ENCODE data around the gene SLIT3.

The SLIT3 gene

DNA sequence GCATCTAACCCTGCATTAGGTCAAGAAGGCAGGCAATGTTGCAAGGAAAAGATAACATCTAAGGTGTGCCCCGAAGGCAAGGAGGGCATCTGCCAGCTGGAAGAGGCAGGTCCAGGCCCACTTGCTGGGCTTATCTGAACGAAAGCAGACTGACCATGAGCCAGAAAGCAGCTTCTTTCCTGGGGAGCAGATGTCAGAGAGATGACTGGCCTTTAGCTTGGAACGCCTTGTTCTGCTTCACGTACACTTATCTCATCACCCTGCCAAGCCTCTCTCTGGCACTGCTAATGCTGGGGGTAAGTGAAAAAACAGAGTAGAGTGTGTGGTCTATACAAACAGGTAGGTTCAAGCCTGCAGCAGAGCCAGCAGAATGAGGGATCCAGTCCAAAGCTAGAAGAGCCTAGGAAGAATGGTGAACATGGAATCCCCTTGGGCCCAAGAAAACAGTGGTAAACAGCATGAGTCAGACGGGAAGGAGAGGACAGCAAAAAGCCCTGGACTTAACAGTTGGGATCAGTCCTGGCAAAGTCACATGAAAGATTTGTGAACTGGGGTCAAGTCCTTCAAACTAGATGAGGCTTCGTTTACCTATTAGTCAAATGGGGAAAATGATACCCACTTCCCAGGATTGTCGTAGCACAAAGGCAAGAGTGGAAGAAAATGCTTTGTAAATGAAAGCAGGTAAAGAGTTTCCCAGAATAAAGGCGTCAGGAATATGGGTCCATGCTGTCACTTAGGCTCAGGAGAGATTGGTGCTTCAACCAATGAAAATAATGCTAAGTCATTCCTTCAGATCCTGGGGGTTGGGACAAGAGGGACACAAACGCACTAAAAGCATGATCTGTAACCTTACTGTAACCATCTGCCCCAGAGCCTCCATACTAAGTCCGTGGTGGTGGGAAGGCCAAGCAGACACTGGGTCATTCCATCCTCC, 200.9 kb downstream of the SLIT3 start:
- no peak for TF ChIP-seq POLR2AphosphoS5 (IDR thresholded peaks at IDR 0.05; ENCODE audit: borderline replicate concordance, low read depth, low read length)
- no peak for TF ChIP-seq FOXP2 (optimal IDR thresholded peaks at IDR 0.05; ENCODE audit: control extremely low read depth, extremely low read length, insufficient read depth)
- Histone ChIP-seq H3K9me3 (ENCODE audit: low read depth, low read length) (no peaks in the 10 kb centered on the region), H3K27ac (no peak overlapping the region), H3K4me3 (no peak overlapping the region), H3K9ac (ENCODE audit: insufficient read length) (no peak overlapping the region), H3K36me3 (ENCODE audit: insufficient read depth, low read length) (no peaks in the 10 kb centered on the region)
- DNase-seq (ENCODE audit: low read depth, low spot score): no peak

DNA sequence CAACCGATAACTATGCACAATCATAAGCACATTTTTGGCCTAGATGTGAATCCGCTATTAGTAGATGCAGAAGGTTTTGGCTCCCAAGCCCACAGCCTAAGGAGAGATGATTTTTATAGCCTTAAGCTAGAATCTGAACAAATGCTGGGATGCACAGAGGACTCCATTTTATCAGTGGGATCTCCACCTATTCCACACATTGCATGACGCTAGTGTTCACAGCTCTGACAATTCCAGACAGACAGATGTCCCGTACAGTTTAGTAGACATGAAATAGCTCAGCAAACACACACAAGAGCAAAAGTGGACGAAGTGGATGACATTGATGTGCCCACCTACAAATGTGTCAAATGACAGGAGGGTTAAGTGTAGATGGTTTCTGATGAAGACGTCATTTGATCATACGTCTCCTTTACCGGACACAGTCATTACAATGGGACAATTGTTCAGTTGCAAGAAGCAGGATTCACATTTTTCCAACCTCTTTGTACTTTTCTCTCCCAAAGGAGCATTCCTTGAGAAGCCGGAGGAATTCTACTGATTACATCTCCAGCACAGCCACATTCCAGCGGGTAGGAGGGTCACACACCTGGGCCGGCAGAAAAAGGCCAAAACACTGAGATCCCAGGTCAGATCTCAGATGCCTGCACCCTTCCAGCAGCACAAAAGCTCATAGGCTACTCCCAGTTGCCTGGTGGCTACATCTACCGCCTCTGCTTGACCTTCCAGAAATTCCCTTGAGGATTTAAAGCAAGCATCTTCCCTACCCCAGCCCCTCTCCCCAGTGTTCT, 202.4 kb downstream of the SLIT3 start:
- TF ChIP-seq EZH2 (IDR thresholded peaks at IDR 0.05) (no peak), FOXP2 (optimal IDR thresholded peaks at IDR 0.05; ENCODE audit: control extremely low read depth, extremely low read length, insufficient read depth) (no peak), POLR2AphosphoS5 (IDR thresholded peaks at IDR 0.05; ENCODE audit: borderline replicate concordance, low read depth, low read length) (no peak)
- H3K36me3 ChIP-seq (ENCODE audit: insufficient read depth, low read length): no peaks in the 10 kb centered on the region
- H3K27ac ChIP-seq: no peak overlapping the region
- no peak overlapping the region for H3K4me3 ChIP-seq
- no peak for DNase-seq (ENCODE audit: low read depth, low spot score)
- H3K9ac ChIP-seq (ENCODE audit: insufficient read length): no peak overlapping the region
- no peaks in the 10 kb centered on the region for H3K9me3 ChIP-seq (ENCODE audit: low read depth, low read length)

DNA sequence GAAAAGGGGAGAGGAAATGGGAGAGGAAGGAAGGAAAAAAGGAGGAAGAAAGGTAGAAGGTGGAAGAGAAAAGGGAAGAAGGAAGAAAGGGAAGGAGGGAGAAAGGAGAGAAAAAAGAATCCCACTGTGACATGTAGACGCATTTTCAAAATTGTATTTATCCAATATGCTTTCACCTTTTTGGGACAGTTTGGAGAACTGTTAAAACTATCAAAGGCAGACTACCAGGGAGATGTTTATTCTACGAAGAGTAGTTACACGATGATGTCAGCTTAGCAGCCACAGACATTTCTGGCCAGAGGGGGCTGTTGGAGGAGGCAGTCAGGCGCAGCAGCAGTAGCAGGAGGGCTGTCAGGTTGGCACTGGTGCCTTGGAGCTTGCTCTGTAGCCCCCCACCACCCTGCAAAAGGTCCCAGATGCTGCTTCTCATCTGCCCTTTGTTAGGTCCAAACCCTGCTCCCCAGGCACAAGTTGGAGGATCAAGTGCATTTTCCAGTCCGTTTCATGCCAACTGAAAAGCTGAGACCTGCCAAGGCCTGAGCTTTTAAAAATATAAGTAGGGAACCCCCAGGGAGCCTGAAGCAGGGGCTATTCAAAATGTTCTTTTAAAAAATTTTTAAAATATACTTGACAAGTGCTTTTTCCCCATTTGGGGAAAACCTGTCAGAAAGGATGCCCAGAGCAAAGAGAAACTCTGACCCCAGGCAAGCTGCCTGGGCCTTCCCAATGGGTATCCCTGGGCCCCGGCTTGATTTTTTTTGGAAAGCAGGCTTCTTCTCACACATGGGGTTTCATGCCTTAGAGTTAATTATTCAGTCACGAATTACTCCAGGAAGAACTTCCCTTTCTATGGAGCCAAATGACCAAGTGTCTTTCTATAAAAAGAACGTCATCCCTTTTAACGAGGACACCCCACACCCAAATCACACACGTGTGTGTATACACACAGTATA, 203.3 kb downstream of the SLIT3 start:
- no peak for TF ChIP-seq EZH2 (IDR thresholded peaks at IDR 0.05)
- no peak for TF ChIP-seq FOXP2 (optimal IDR thresholded peaks at IDR 0.05; ENCODE audit: control extremely low read depth, extremely low read length, insufficient read depth)
- TF ChIP-seq POLR2AphosphoS5 (IDR thresholded peaks at IDR 0.05; ENCODE audit: borderline replicate concordance, low read depth, low read length): no peak
- H3K27ac ChIP-seq: no peak overlapping the region
- no peaks in the 10 kb centered on the region for H3K36me3 ChIP-seq (ENCODE audit: insufficient read depth, low read length)
- no peak overlapping the region for H3K9ac ChIP-seq (ENCODE audit: insufficient read length)
- H3K4me3 ChIP-seq: no peak overlapping the region
- no peak for DNase-seq (ENCODE audit: low read depth, low spot score)
- H3K9me3 ChIP-seq (ENCODE audit: low read depth, low read length): no peaks in the 10 kb centered on the region

DNA sequence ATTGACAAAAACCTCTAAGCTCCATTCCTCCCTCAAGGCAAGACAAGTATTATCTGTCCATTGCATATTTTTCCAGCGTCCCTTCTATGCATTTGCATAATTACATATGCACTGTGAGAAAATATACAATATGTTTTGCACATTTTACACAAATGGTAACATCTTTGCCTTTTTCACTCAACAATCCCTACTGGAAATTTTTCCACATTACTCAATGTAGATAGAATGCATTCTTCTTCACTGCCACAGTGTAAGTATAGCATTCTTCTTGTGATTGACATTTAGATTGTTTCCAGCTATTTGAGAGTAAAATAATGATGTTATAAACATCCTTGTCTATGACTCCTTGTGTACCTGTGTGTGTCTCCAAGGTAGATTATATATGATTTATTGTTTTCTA, 205.0 kb downstream of the SLIT3 start:
- no peak overlapping the region for H3K9ac ChIP-seq (ENCODE audit: insufficient read length)
- H3K4me3 ChIP-seq: no peak overlapping the region
- no peaks in the 10 kb centered on the region for H3K9me3 ChIP-seq (ENCODE audit: low read depth, low read length)
- no peak for TF ChIP-seq EZH2 (IDR thresholded peaks at IDR 0.05)
- no peak for TF ChIP-seq POLR2AphosphoS5 (IDR thresholded peaks at IDR 0.05; ENCODE audit: borderline replicate concordance, low read depth, low read length)
- TF ChIP-seq FOXP2 (optimal IDR thresholded peaks at IDR 0.05; ENCODE audit: control extremely low read depth, extremely low read length, insufficient read depth): no peak
- no peak for DNase-seq (ENCODE audit: low read depth, low spot score)
- no peaks in the 10 kb centered on the region for H3K36me3 ChIP-seq (ENCODE audit: insufficient read depth, low read length)
- H3K27ac ChIP-seq: no peak overlapping the region

DNA sequence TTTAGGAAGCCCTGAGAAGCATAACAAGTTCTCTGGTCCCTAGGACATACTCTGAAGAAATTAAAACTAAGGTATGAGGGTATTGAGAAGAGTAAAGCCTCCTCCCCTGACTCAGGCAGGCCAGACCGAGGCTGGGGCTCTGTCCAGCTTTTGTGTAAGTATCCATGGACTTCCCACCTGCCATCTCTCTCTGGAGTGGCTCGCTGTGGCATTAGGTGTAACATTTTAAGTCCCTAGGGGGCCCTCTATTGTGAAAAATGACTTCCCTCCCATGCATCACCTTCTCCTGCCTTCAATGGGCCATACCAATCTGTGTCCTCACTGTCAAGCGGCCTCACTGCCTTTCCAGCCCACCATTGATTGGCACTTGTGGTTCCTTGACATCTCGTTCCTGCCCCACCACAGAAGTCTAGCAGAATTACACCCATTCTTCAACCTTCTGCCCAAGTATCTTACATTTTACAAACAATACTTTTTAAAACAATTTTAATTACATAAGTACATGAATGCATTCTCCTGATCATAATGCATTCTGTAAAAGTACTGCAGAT, 205.5 kb downstream of the SLIT3 start:
- no peak overlapping the region for H3K4me3 ChIP-seq
- no peaks in the 10 kb centered on the region for H3K9me3 ChIP-seq (ENCODE audit: low read depth, low read length)
- H3K27ac ChIP-seq: no peak overlapping the region
- no peak for DNase-seq (ENCODE audit: low read depth, low spot score)
- no peak for TF ChIP-seq FOXP2 (optimal IDR thresholded peaks at IDR 0.05; ENCODE audit: control extremely low read depth, extremely low read length, insufficient read depth)
- no peak for TF ChIP-seq POLR2AphosphoS5 (IDR thresholded peaks at IDR 0.05; ENCODE audit: borderline replicate concordance, low read depth, low read length)
- no peak for TF ChIP-seq EZH2 (IDR thresholded peaks at IDR 0.05)
- no peak overlapping the region for H3K9ac ChIP-seq (ENCODE audit: insufficient read length)
- H3K36me3 ChIP-seq (ENCODE audit: insufficient read depth, low read length): no peaks in the 10 kb centered on the region

DNA sequence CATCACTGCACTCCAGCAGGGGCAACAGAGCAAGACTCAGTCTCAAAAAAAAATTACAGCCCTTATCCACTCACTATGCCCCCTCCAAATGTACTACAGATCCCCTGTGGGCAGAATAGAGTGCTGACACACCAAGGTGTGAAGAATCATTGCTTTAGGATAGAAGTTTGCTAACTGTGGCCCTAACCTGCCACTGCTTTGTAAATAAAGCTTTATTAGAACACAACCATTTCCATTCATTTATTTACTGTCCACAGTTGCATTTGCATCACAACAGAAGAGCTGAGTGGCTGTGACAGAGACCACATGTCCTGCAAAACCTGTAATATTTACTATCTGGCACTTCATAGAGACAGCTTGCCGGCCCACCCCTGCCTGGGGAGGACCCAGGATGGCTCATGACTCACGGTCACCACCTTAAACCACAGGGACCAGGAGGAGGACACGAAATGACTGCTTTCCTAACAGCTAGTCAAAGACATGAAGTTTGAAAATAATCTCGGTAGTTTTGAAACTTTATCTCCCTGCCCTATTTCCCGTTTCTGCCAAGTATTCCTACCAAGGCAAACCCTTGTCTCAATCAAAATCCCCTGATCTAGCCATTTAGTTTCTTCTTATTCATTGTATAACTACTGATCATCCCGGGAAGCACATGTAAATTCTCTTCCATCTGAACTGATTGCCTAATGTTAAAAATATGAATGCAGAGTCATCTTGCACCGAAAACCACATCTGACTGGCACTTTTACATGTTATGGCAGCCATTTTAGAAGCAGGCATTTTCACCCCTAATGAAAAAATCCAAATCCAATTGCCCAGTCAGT, 206.1 kb downstream of the SLIT3 start:
- no peak for DNase-seq (ENCODE audit: low read depth, low spot score)
- no peak overlapping the region for H3K4me3 ChIP-seq
- H3K9me3 ChIP-seq (ENCODE audit: low read depth, low read length): no peaks in the 10 kb centered on the region
- no peak overlapping the region for H3K9ac ChIP-seq (ENCODE audit: insufficient read length)
- H3K27ac ChIP-seq: no peak overlapping the region
- H3K36me3 ChIP-seq (ENCODE audit: insufficient read depth, low read length): no peaks in the 10 kb centered on the region
- TF ChIP-seq EZH2 (IDR thresholded peaks at IDR 0.05): no peak
- TF ChIP-seq FOXP2 (optimal IDR thresholded peaks at IDR 0.05; ENCODE audit: control extremely low read depth, extremely low read length, insufficient read depth): no peak
- no peak for TF ChIP-seq POLR2AphosphoS5 (IDR thresholded peaks at IDR 0.05; ENCODE audit: borderline replicate concordance, low read depth, low read length)

DNA sequence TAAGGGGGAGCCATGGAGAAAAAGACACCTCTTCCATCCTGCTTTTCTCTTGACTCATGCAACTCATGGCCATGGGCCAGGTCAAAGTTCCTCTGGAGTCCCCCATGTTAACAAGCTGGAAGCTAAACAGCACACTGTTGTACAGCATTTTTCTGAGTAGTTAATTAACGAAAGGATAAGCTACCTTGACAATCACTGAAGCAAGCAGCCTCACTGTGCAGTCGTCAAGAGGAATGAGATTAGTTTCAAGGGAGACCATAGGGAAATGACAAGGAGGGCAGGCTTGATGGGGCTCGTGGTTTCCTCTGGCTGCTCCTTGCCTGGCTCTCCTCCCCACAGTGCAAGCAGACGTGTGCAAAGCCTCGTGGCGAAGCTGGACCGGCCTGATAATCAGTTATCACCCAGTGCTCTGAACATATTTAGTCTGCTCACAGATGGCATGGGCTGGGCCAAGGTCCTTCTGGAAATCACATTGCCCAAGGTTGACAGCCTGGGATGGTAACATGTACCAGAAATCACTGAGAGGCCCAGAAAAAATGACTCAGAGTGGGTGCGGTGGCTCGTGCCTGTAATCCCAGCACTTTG, 209.5 kb downstream of the SLIT3 start:
- no peak overlapping the region for H3K4me3 ChIP-seq
- TF ChIP-seq EZH2 (IDR thresholded peaks at IDR 0.05): no peak
- TF ChIP-seq POLR2AphosphoS5 (IDR thresholded peaks at IDR 0.05; ENCODE audit: borderline replicate concordance, low read depth, low read length): no peak
- no peak for TF ChIP-seq FOXP2 (optimal IDR thresholded peaks at IDR 0.05; ENCODE audit: control extremely low read depth, extremely low read length, insufficient read depth)
- DNase-seq (ENCODE audit: low read depth, low spot score): no peak
- H3K36me3 ChIP-seq (ENCODE audit: insufficient read depth, low read length): no peaks in the 10 kb centered on the region
- H3K27ac ChIP-seq: no peak overlapping the region
- no peaks in the 10 kb centered on the region for H3K9me3 ChIP-seq (ENCODE audit: low read depth, low read length)
- H3K9ac ChIP-seq (ENCODE audit: insufficient read length): no peak overlapping the region

Measured in SK-N-MC (cell line).